K562 (cell line): ENCODE measurements around the gene STAU1.

Experiments used
- JUNB ChIP-seq: fragments of 450-650 bp; formaldehyde crosslinking; conservative IDR thresholded peaks from 2 replicates; pipeline ENCODE4 v1.4.0; 2020; ENCODE audit warnings: mild to moderate bottlenecking
- KLF16 ChIP-seq: IDR thresholded peaks from 2 replicates; pipeline ENCODE4 v1.6.1; 2016; ENCODE audit warnings: antibody characterized with exemption
- SMARCE1 ChIP-seq: fragments of 450-650 bp; IDR thresholded peaks from 2 replicates; pipeline ENCODE4 v1.7.1; 2016; ENCODE audit warnings: mild to moderate bottlenecking
- ZSCAN29 ChIP-seq: fragments of 450-650 bp; IDR thresholded peaks from 2 replicates; pipeline ENCODE4 v1.6.1; 2017
- TF ChIP-seq, protein P1 (sequence below), 3 experiments: IDR thresholded peaks in 2 of 3; conservative IDR thresholded peaks in 1 of 3; 2 replicates each; pipeline ENCODE4 v1.5.1; 2011 to 2012; ENCODE audit warnings: low read length in 3 of 3, mild to moderate bottlenecking in 3 of 3, control low read depth in 2 of 3, improper control_type of control experiment in 1 of 3, inconsistent platforms in 1 of 3, low read depth in 1 of 3, mixed read lengths in 1 of 3, moderate library complexity in 1 of 3; ENCODE audit not compliant: insufficient read depth in 2 of 3
- TF ChIP-seq, protein P2 (sequence below): sonication (generic); formaldehyde crosslinking; IDR thresholded peaks from 2 replicates; pipeline ENCODE4 v1.8.0; 2023; ENCODE audit warnings: mild to moderate bottlenecking, missing genetic modification reagents

DNA sequence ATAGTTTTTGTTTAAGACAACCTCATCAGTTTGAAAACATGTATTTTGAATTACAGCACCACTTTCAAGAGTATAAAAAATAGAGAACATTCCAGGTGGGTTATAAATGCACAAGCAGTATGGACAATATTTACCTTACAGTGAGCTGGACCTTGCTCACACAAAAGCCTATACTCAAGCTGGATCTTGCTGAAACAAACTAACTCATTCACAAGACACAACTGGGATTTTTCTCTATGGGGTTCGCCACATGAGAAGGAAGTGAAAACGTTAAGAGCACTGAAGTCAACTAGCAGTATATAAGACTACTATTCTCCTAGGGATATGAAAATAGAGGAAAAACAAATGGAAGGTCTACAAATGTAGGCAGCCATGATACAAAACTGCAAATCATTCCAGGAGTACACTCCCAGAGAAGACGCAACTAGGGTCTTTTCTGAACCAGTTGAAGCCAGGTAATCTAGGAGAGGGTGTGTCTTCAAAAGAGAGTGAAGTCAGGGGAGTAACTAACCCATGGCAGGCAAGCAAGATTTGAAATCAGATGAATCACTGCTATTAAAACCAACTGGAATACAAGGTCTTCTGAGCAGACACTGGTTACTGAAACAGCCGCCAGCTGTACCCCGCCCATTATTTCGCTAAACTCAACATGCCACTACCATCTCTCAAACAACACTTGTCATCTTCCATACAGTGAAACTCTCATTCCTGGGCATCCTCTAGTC lies 26.5 kb downstream of the STAU1 start:
- TF ChIP-seq SMARCE1 (no peak), JUNB (CRISPR knock-in tag) (no peak), KLF16 (no peak), ZSCAN29 (no peak)
- TF ChIP-seq, protein P1, sequence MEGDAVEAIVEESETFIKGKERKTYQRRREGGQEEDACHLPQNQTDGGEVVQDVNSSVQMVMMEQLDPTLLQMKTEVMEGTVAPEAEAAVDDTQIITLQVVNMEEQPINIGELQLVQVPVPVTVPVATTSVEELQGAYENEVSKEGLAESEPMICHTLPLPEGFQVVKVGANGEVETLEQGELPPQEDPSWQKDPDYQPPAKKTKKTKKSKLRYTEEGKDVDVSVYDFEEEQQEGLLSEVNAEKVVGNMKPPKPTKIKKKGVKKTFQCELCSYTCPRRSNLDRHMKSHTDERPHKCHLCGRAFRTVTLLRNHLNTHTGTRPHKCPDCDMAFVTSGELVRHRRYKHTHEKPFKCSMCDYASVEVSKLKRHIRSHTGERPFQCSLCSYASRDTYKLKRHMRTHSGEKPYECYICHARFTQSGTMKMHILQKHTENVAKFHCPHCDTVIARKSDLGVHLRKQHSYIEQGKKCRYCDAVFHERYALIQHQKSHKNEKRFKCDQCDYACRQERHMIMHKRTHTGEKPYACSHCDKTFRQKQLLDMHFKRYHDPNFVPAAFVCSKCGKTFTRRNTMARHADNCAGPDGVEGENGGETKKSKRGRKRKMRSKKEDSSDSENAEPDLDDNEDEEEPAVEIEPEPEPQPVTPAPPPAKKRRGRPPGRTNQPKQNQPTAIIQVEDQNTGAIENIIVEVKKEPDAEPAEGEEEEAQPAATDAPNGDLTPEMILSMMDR (IDR thresholded peaks at IDR 0.05 in 2 of 3, conservative IDR thresholded peaks at IDR 0.05 in 1 of 3; ENCODE audit: insufficient read depth in 2 of 3, low read depth in 1 of 3, low read length in 3 of 3), result no peak
- TF ChIP-seq, protein P2, sequence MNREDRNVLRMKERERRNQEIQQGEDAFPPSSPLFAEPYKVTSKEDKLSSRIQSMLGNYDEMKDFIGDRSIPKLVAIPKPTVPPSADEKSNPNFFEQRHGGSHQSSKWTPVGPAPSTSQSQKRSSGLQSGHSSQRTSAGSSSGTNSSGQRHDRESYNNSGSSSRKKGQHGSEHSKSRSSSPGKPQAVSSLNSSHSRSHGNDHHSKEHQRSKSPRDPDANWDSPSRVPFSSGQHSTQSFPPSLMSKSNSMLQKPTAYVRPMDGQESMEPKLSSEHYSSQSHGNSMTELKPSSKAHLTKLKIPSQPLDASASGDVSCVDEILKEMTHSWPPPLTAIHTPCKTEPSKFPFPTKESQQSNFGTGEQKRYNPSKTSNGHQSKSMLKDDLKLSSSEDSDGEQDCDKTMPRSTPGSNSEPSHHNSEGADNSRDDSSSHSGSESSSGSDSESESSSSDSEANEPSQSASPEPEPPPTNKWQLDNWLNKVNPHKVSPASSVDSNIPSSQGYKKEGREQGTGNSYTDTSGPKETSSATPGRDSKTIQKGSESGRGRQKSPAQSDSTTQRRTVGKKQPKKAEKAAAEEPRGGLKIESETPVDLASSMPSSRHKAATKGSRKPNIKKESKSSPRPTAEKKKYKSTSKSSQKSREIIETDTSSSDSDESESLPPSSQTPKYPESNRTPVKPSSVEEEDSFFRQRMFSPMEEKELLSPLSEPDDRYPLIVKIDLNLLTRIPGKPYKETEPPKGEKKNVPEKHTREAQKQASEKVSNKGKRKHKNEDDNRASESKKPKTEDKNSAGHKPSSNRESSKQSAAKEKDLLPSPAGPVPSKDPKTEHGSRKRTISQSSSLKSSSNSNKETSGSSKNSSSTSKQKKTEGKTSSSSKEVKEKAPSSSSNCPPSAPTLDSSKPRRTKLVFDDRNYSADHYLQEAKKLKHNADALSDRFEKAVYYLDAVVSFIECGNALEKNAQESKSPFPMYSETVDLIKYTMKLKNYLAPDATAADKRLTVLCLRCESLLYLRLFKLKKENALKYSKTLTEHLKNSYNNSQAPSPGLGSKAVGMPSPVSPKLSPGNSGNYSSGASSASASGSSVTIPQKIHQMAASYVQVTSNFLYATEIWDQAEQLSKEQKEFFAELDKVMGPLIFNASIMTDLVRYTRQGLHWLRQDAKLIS (CRISPR knock-in tag), result no peak
